Stimulated activated naive CD8-positive, alpha-beta T cell treated with anti-CD3 and anti-CD28 coated beads, Interleukin-15, amount 100 ng/mL, for 72 hours (primary cell): ENCODE data around the gene CTIF.

ENCODE experiments used
- ATAC-seq: fragments of 150-1000 bp; cut with Tn5 transposase; 2 replicates; pipeline ENCODE4 v1.10.0; 2021; ENCODE audit warnings: mild to moderate bottlenecking, moderate library complexity
- DNase-seq, 2 donors: peaks; one replicate each; pipeline ENCODE4 v3.0.0; 2021 to 2022
- H3K27ac Mint-ChIP-seq, 2 donors: one replicate each; pipeline ENCODE4 v1.8.0; 2022; ENCODE audit warnings: mild to moderate bottlenecking in 2 of 2, mixed read lengths in 2 of 2, moderate library complexity in 2 of 2
- H3K27me3 Mint-ChIP-seq: one replicate; pipeline ENCODE4 v1.8.0; 2022; ENCODE audit warnings: mixed read lengths
- H3K4me1 Mint-ChIP-seq: one replicate; pipeline ENCODE4 v1.8.0; 2022; ENCODE audit warnings: mild to moderate bottlenecking, mixed read lengths
- H3K4me3 Mint-ChIP-seq, 2 donors: one replicate each; pipeline ENCODE4 v1.8.0; 2022; ENCODE audit warnings: mild to moderate bottlenecking in 2 of 2, mixed read lengths in 2 of 2, moderate library complexity in 1 of 2
- H3K9me3 Mint-ChIP-seq, 2 donors: one replicate each; pipeline ENCODE4 v1.8.0; 2022; ENCODE audit warnings: mixed read lengths in 2 of 2

The CTIF gene

GRCh38 chr18:48789259-48789812 lies 250.5 kb downstream of the CTIF start:
- peaks cover 5% of the 10 kb centered on the region for H3K27me3 Mint-ChIP-seq
- H3K4me1 Mint-ChIP-seq = peaks cover 28% of the 10 kb centered on the region
- DNase-seq (no peak), ATAC-seq (no peak)
- no peak overlapping the region for H3K27ac Mint-ChIP-seq
- H3K4me3 Mint-ChIP-seq = no peak overlapping the region
- H3K9me3 Mint-ChIP-seq = peaks cover 0 to 10% of the 10 kb centered on the region in 2 donors

GRCh38 chr18:48790226-48790863 lies 251.5 kb downstream of the CTIF start:
- Mint-ChIP-seq H3K4me3 (no peak overlapping the region), H3K4me1 (peaks cover 18% of the 10 kb centered on the region), H3K9me3 (peaks cover 0 to 10% of the 10 kb centered on the region in 2 donors), H3K27me3 (peaks cover 8% of the 10 kb centered on the region), H3K27ac (no peak overlapping the region)
- no peak for DNase-seq
- no peak for ATAC-seq

GRCh38 chr18:48790869-48791635 lies 252.2 kb downstream of the CTIF start:
- H3K4me1 Mint-ChIP-seq = peaks cover 12% of the 10 kb centered on the region
- DNase-seq (no peak), ATAC-seq (no peak)
- H3K27me3 Mint-ChIP-seq = peaks cover 8% of the 10 kb centered on the region
- no peak overlapping the region for H3K4me3 Mint-ChIP-seq
- no peak overlapping the region for H3K27ac Mint-ChIP-seq
- H3K9me3 Mint-ChIP-seq = peaks cover 0 to 10% of the 10 kb centered on the region in 2 donors

- H3K27me3 Mint-ChIP-seq = peaks cover 8% of the 10 kb centered on the region
- peaks cover 0 to 10% of the 10 kb centered on the region in 2 donors for H3K9me3 Mint-ChIP-seq
- H3K4me3 Mint-ChIP-seq = no peak overlapping the region
- H3K4me1 Mint-ChIP-seq = peaks cover 12% of the 10 kb centered on the region
- DNase-seq (no peak), ATAC-seq (no peak)
- no peak overlapping the region for H3K27ac Mint-ChIP-seq
Measured at GRCh38 chr18:48791636-48792105, 252.8 kb downstream of the CTIF start.

GRCh38 chr18:48792141-48792540 lies 253.3 kb downstream of the CTIF start:
- H3K9me3 Mint-ChIP-seq = peaks cover 0 to 10% of the 10 kb centered on the region in 2 donors
- peaks cover 8% of the 10 kb centered on the region for H3K27me3 Mint-ChIP-seq
- ATAC-seq (no peak), DNase-seq (no peak)
- H3K4me1 Mint-ChIP-seq = peaks cover 12% of the 10 kb centered on the region
- H3K27ac Mint-ChIP-seq = no peak overlapping the region
- no peak overlapping the region for H3K4me3 Mint-ChIP-seq

GRCh38 chr18:48792611-48793380 lies 254.0 kb downstream of the CTIF start:
- Mint-ChIP-seq H3K27ac (no peak overlapping the region), H3K4me3 (no peak overlapping the region), H3K9me3 (peaks cover 0 to 10% of the 10 kb centered on the region in 2 donors), H3K27me3 (peaks cover 8% of the 10 kb centered on the region), H3K4me1 (peaks cover 16% of the 10 kb centered on the region)
- DNase-seq (no peak), ATAC-seq (no peak)

GRCh38 chr18:48794251-48794970 lies 255.6 kb downstream of the CTIF start:
- Mint-ChIP-seq H3K4me1 (peaks cover 27% of the 10 kb centered on the region), H3K4me3 (no peak overlapping the region), H3K27me3 (peaks cover 8% of the 10 kb centered on the region), H3K9me3 (peaks cover 0 to 10% of the 10 kb centered on the region in 2 donors), H3K27ac (peak overlapping the region in 1 of 2 donors; percentile 29)
- ATAC-seq (no peak), DNase-seq (no peak)

- Mint-ChIP-seq H3K27me3 (peaks cover 8% of the 10 kb centered on the region), H3K9me3 (peaks cover 0 to 10% of the 10 kb centered on the region in 2 donors), H3K4me3 (no peak overlapping the region), H3K4me1 (peaks cover 40% of the 10 kb centered on the region), H3K27ac (no peak overlapping the region)
- ATAC-seq = no peak
- DNase-seq = no peak
Measured at GRCh38 chr18:48795696-48796095, 256.9 kb downstream of the CTIF start.

GRCh38 chr18:48796491-48797205 lies 257.8 kb downstream of the CTIF start:
- Mint-ChIP-seq H3K27ac (no peak overlapping the region), H3K4me1 (peaks cover 40% of the 10 kb centered on the region), H3K9me3 (peaks cover 0 to 7% of the 10 kb centered on the region in 2 donors), H3K27me3 (peaks cover 8% of the 10 kb centered on the region), H3K4me3 (no peak overlapping the region)
- DNase-seq (no peak), ATAC-seq (no peak)

GRCh38 chr18:48797841-48798255 lies 259.0 kb downstream of the CTIF start:
- H3K27me3 Mint-ChIP-seq = peaks cover 8% of the 10 kb centered on the region
- peaks cover 49% of the 10 kb centered on the region for H3K4me1 Mint-ChIP-seq
- H3K27ac Mint-ChIP-seq = peak overlapping the region in 1 of 2 donors; percentile 44
- H3K4me3 Mint-ChIP-seq = no peak overlapping the region
- no peak for ATAC-seq
- no peak for DNase-seq
- H3K9me3 Mint-ChIP-seq = no peaks in the 10 kb centered on the region

- Mint-ChIP-seq H3K4me1 (peaks cover 57% of the 10 kb centered on the region), H3K9me3 (peaks cover 0 to 1% of the 10 kb centered on the region in 2 donors), H3K4me3 (no peak overlapping the region), H3K27ac (no peak overlapping the region), H3K27me3 (peaks cover 8% of the 10 kb centered on the region)
- ATAC-seq = no peak
- DNase-seq = peak in 1 of 2 donors; percentile 6
Measured at GRCh38 chr18:48798334-48799245, 259.8 kb downstream of the CTIF start.

- no peaks in the 10 kb centered on the region for H3K27me3 Mint-ChIP-seq
- ATAC-seq (no peak), DNase-seq (peak in 1 of 2 donors; percentile 7)
- H3K9me3 Mint-ChIP-seq = peaks cover 0 to 5% of the 10 kb centered on the region in 2 donors
- H3K27ac Mint-ChIP-seq = no peak overlapping the region
- H3K4me1 Mint-ChIP-seq = peaks cover 69% of the 10 kb centered on the region
- H3K4me3 Mint-ChIP-seq = no peak overlapping the region
Measured at GRCh38 chr18:48799724-48800315, 261.0 kb downstream of the CTIF start.

- Mint-ChIP-seq H3K4me3 (peak overlapping the region; percentile 24 to 48), H3K27me3 (no peaks in the 10 kb centered on the region), H3K9me3 (peaks cover 0 to 5% of the 10 kb centered on the region in 2 donors), H3K4me1 (peaks cover 75% of the 10 kb centered on the region), H3K27ac (peak overlapping the region in 1 of 2 donors; percentile 7)
- DNase-seq (peak in 1 of 2 donors; percentile 4), ATAC-seq (no peak)
Measured at GRCh38 chr18:48800466-48800865, 261.6 kb downstream of the CTIF start.
